ENCODE data around the gene HTR4.

DNA sequence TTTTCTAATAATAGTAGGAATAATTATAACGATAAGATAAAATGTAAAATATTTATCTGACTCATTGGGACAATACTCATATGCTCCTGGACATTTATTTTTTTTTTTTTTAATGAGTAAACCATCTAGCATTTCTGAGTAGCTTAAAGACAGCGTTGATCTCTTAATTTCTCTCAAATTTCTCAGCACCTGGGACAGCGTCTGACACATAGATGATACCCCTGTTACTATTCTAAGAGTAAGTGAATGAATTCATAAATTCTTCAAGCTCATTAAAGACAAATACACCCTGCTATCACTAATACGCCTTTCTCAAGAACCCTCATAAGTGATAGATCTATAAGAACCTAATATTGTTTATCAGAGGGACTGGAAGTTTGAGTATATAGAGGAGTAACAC is 12.0 kb upstream of the HTR4 start:
- TF ChIP-seq EZH2 (IDR thresholded peaks at IDR 0.05) (no peak), EZH2phosphoT487 (IDR thresholded peaks at IDR 0.05) (no peak)
- TF ChIP-seq, protein P1, sequence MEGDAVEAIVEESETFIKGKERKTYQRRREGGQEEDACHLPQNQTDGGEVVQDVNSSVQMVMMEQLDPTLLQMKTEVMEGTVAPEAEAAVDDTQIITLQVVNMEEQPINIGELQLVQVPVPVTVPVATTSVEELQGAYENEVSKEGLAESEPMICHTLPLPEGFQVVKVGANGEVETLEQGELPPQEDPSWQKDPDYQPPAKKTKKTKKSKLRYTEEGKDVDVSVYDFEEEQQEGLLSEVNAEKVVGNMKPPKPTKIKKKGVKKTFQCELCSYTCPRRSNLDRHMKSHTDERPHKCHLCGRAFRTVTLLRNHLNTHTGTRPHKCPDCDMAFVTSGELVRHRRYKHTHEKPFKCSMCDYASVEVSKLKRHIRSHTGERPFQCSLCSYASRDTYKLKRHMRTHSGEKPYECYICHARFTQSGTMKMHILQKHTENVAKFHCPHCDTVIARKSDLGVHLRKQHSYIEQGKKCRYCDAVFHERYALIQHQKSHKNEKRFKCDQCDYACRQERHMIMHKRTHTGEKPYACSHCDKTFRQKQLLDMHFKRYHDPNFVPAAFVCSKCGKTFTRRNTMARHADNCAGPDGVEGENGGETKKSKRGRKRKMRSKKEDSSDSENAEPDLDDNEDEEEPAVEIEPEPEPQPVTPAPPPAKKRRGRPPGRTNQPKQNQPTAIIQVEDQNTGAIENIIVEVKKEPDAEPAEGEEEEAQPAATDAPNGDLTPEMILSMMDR (IDR thresholded peaks at IDR 0.05) = no peak

Measured in neural progenitor cell (in vitro differentiated cells).